Central memory CD8-positive, alpha-beta T cell (primary cell): Measurements from ENCODE around the gene OMP.

Source experiments
- ATAC-seq: fragments of 150-1000 bp; cut with Tn5 transposase; replicated peaks from 2 replicates; pipeline ENCODE4 v1.10.0; 2022; ENCODE audit warnings: mild to moderate bottlenecking, moderate FRiP score, moderate number of reproducible peaks; ENCODE audit not compliant: poor library complexity, severe bottlenecking; ENCODE audit errors: extremely low read depth
- DNase-seq, 2 donors: peaks; one replicate each; pipeline ENCODE4 v3.0.0; 2021; ENCODE audit warnings: low spot score in 2 of 2
- H3K27ac Mint-ChIP-seq: one replicate; pipeline ENCODE4 v1.8.0; 2022; ENCODE audit warnings: low read depth, mild to moderate bottlenecking, moderate library complexity, mixed read lengths
- H3K27me3 Mint-ChIP-seq: one replicate; pipeline ENCODE4 v1.8.0; 2022; ENCODE audit warnings: mixed read lengths
- H3K36me3 Mint-ChIP-seq: one replicate; pipeline ENCODE4 v1.8.0; 2022; ENCODE audit warnings: mild to moderate bottlenecking, moderate library complexity, mixed read lengths; ENCODE audit not compliant: insufficient read depth
- H3K4me1 Mint-ChIP-seq: one replicate; pipeline ENCODE4 v1.8.0; 2022; ENCODE audit warnings: mixed read lengths
- H3K4me3 Mint-ChIP-seq: one replicate; pipeline ENCODE4 v1.8.0; 2022; ENCODE audit warnings: mild to moderate bottlenecking, moderate library complexity, mixed read lengths
- H3K9me3 Mint-ChIP-seq: one replicate; pipeline ENCODE4 v1.8.0; 2022; ENCODE audit warnings: mixed read lengths

The OMP gene

GRCh38 chr11:77139201-77139600, 36.6 kb downstream of the OMP start:
- no peaks in the 10 kb centered on the region for H3K27me3 Mint-ChIP-seq
- no peaks in the 10 kb centered on the region for H3K9me3 Mint-ChIP-seq

GRCh38 chr11:77140231-77140851, 37.7 kb downstream of the OMP start:
- no peaks in the 10 kb centered on the region for H3K27me3 Mint-ChIP-seq
- no peaks in the 10 kb centered on the region for H3K9me3 Mint-ChIP-seq
- H3K36me3 Mint-ChIP-seq, result no peaks in the 10 kb centered on the region
- DNase-seq, result no peak
- peaks cover 24% of the 10 kb centered on the region for H3K4me1 Mint-ChIP-seq
- no peak overlapping the region for H3K4me3 Mint-ChIP-seq
- H3K27ac Mint-ChIP-seq, result no peak overlapping the region
- ATAC-seq, result no peak

More at GRCh38 chr11:77139201-77139600, 36.6 kb downstream of the OMP start:
- ATAC-seq (no peak), DNase-seq (no peak)
- no peaks in the 10 kb centered on the region for H3K36me3 Mint-ChIP-seq
- H3K27ac Mint-ChIP-seq, result peak overlapping the region; percentile 41
- H3K4me1 Mint-ChIP-seq, result peaks cover 24% of the 10 kb centered on the region
- H3K4me3 Mint-ChIP-seq, result no peak overlapping the region

DNA sequence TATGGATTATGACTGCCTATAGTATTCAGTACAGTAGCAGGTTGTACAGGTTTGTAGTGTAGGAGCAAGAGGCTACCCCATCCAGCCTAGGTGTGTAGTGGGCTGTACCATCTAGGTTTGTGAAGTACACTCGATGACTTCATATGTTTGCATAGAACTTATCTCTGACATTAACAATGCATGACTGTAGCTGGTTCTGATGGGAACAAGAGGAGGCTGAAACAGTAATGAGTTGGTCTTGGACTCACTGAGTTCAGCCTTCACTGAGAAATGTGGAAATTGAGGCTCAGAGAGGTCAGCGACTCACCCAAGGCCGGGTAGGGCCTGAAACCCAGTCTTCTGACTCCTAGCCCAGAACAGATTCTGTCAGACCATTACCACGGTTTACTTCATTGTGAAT, 38.4 kb downstream of the OMP start:
- H3K9me3 Mint-ChIP-seq, result no peaks in the 10 kb centered on the region
- no peaks in the 10 kb centered on the region for H3K36me3 Mint-ChIP-seq
- peaks cover 24% of the 10 kb centered on the region for H3K4me1 Mint-ChIP-seq
- DNase-seq, result no peak
- H3K27me3 Mint-ChIP-seq, result no peaks in the 10 kb centered on the region
- H3K27ac Mint-ChIP-seq, result no peak overlapping the region
- H3K4me3 Mint-ChIP-seq, result no peak overlapping the region
- no peak for ATAC-seq

DNA sequence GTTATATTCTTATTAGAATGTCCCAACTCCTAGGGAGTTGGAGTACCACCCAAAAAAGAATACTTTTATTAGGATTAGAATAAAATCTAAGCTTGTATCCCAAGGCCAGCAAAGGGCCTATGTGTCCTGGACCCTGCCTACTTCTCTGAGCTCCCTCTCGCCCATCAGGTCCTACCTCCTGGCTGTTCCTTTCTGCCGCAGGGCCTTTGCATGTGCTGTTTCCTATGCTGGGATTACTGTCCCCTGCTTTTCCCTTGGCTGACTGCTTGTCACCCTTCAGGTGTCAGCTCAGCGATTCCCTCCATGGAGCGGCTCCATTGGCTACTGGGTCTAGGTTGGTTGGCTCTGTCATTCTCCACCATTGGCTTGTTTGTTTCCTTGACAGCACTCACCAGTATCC, 38.8 kb downstream of the OMP start:
- Mint-ChIP-seq H3K9me3 (no peaks in the 10 kb centered on the region), H3K36me3 (no peaks in the 10 kb centered on the region), H3K4me3 (no peak overlapping the region), H3K4me1 (peaks cover 24% of the 10 kb centered on the region), H3K27ac (no peak overlapping the region), H3K27me3 (no peaks in the 10 kb centered on the region)
- ATAC-seq (no peak), DNase-seq (no peak)

DNA sequence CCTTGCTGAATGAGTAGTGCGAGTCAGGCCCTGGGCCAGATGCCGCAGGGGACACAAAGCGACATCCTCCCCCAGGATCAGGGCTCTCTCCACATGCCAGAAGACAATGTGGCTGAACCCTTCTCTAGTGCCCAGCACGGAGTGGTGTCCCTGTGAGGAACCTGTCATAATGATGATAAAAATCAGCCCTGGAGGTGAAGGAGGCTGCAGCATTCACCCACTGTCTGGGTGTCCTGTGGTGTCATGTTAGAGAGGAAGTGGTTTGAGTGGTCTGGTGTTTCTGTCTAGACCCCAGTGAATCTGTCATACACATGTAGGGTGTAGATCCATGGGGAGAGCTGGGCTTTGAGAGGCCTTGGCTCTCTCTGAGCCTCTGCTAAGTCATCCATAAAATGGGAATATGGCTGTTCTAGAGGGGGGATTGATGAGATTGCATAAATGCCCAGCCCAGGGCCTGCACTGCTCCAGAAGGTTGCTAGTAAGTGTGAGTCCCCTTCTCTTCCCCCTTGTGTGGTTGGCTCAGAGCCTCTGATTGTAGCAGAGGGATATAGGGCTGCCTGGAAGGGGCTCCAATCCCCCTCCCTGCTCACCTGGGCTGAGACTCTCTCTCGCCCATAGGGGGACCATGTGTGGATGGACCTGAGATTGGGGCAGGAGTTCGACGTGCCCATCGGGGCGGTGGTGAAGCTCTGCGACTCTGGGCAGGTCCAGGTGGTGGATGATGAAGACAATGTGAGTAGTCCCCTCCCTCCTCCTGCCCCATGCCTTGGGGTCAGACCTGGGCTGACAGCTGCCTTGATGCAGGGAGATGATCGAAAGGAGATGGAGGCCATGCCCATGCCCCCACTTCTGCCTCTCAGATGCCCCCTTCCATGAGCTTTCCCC, 39.7 kb downstream of the OMP start:
- no peak overlapping the region for H3K4me3 Mint-ChIP-seq
- H3K4me1 Mint-ChIP-seq, result peaks cover 24% of the 10 kb centered on the region
- peak; percentile 92 for ATAC-seq
- no peak overlapping the region for H3K27ac Mint-ChIP-seq
- H3K27me3 Mint-ChIP-seq, result no peaks in the 10 kb centered on the region
- H3K36me3 Mint-ChIP-seq, result no peaks in the 10 kb centered on the region
- DNase-seq, result peak in 1 of 2 donors; percentile 23
- no peaks in the 10 kb centered on the region for H3K9me3 Mint-ChIP-seq

GRCh38 chr11:77143405-77144020, 40.9 kb downstream of the OMP start:
- H3K4me1 Mint-ChIP-seq, result peaks cover 31% of the 10 kb centered on the region
- ATAC-seq, result no peak
- H3K27ac Mint-ChIP-seq, result no peak overlapping the region

GRCh38 chr11:77144196-77144856, 41.7 kb downstream of the OMP start:
- no peaks in the 10 kb centered on the region for H3K36me3 Mint-ChIP-seq
- no peak overlapping the region for H3K4me3 Mint-ChIP-seq
- ATAC-seq (no peak), DNase-seq (no peak)
- no peaks in the 10 kb centered on the region for H3K27me3 Mint-ChIP-seq
- no peak overlapping the region for H3K27ac Mint-ChIP-seq
- H3K9me3 Mint-ChIP-seq, result no peaks in the 10 kb centered on the region
- peaks cover 31% of the 10 kb centered on the region for H3K4me1 Mint-ChIP-seq

More at GRCh38 chr11:77143405-77144020, 40.9 kb downstream of the OMP start:
- Mint-ChIP-seq H3K27me3 (no peaks in the 10 kb centered on the region), H3K36me3 (no peaks in the 10 kb centered on the region), H3K9me3 (no peaks in the 10 kb centered on the region), H3K4me3 (no peak overlapping the region)
- no peak for DNase-seq

GRCh38 chr11:77144857-77145428, 42.3 kb downstream of the OMP start:
- no peak overlapping the region for H3K27ac Mint-ChIP-seq
- ATAC-seq, result no peak
- H3K27me3 Mint-ChIP-seq, result no peaks in the 10 kb centered on the region
- H3K4me1 Mint-ChIP-seq, result peaks cover 31% of the 10 kb centered on the region
- H3K4me3 Mint-ChIP-seq, result no peak overlapping the region
- DNase-seq, result no peak
- H3K36me3 Mint-ChIP-seq, result no peaks in the 10 kb centered on the region
- H3K9me3 Mint-ChIP-seq, result no peaks in the 10 kb centered on the region

DNA sequence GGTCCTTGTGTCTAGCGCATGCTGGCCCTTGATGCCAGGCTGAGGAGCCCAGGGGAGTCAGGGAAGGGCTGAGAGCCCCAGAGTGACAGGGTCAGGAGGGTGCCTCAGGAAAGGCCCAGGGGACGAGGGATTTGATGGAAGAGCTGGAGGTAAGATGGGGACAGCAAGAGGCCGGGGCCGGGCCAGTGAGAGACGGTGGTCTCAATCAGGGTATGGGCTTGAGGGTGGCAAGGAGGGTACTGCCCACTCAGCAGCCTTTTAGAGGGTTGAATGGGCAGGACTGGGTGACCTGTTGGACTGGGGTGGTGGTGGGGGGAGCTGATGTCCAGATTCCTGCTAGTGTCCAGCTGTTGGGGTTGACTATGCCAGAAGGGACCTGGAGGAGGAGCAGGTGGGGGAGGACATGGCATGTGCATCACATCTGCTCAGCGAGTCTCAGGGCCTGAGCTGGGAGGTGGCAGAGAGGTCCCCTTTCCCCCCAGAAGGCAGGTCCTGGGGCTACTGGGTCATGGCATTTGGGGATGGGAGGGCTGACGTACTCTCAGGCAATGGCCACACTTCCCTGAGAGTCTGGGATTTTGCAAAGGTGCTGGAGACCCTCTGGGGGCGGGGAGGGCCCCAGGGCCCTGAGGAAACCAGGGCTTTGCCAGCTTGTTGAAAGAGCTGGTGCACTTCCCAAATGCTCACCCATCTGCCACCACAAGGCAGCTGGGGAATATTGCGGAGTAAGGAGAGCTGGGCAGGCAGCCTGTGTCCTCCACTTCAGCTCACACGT, 43.8 kb downstream of the OMP start:
- Mint-ChIP-seq H3K36me3 (no peaks in the 10 kb centered on the region), H3K27me3 (no peaks in the 10 kb centered on the region), H3K4me3 (no peak overlapping the region), H3K4me1 (peaks cover 34% of the 10 kb centered on the region), H3K27ac (peak overlapping the region; percentile 42), H3K9me3 (no peaks in the 10 kb centered on the region)
- ATAC-seq (no peak), DNase-seq (no peak)

DNA sequence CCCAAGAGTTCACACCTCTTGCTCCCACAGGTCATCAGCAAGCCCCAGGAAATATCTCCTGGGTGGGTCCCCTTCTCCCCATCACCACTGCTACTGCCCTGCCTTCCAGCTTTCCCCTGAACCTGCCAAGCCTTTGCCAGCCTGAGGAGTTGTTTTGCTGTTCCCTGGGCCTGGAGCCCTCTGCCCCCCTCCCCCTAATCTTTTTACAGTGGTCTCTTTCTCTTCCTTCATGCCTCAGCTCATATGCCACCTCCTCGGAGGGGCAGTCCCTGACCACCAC, 44.3 kb downstream of the OMP start:
- Mint-ChIP-seq H3K9me3 (no peaks in the 10 kb centered on the region), H3K4me1 (peaks cover 34% of the 10 kb centered on the region), H3K27me3 (no peaks in the 10 kb centered on the region), H3K27ac (peak overlapping the region; percentile 3), H3K4me3 (no peak overlapping the region), H3K36me3 (peaks cover 2% of the 10 kb centered on the region)
- DNase-seq (no peak), ATAC-seq (no peak)

- Mint-ChIP-seq H3K27me3 (no peaks in the 10 kb centered on the region), H3K4me3 (peak overlapping the region; percentile 52), H3K27ac (peak overlapping the region; percentile 17), H3K36me3 (peaks cover 2% of the 10 kb centered on the region), H3K4me1 (peaks cover 34% of the 10 kb centered on the region), H3K9me3 (no peaks in the 10 kb centered on the region)
- DNase-seq (peak in 1 of 2 donors; percentile 16), ATAC-seq (peak; percentile 31)
These were observed 45.2 kb downstream of the OMP start for GRCh38 chr11:77147668-77148321.
